GM18499 (cell line): Measurements from ENCODE around the gene TFPI.
"Not testable (repeated sequence)": the region's sequence is repeated elsewhere in the genome, so short reads cannot be mapped to it uniquely, and the experiment has no call there.

Experiments
- ATAC-seq: cut with Tn5 transposase; IDR thresholded peaks from one replicate; pipeline ENCODE4 v1.9.1; 2021; ENCODE audit warnings: moderate number of reproducible peaks; ENCODE audit not compliant: insufficient read depth, unreplicated experiment

TFPI gene

DNA sequence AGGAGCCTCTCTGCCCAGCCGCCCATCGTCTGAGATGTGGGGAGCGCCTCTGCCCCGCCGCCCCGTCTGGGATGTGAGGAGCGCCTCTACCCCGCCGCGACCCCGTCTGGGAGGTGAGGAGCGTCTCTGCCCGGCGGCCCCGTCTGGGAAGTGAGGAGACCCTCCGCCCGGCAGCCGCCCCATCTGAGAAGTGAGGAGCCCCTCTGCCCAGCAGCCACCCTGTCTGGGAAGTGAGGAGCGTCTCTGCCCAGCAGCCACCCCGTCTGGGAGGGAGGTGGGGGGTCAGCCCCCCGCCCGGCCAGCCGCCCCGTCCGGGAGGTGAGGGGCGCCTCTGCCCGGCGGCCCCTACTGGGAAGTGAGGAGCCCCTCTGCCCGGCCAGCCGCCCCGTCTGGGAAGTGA lies 2.3 kb upstream of the TFPI start:
- not testable (repeated sequence) for ATAC-seq

DNA sequence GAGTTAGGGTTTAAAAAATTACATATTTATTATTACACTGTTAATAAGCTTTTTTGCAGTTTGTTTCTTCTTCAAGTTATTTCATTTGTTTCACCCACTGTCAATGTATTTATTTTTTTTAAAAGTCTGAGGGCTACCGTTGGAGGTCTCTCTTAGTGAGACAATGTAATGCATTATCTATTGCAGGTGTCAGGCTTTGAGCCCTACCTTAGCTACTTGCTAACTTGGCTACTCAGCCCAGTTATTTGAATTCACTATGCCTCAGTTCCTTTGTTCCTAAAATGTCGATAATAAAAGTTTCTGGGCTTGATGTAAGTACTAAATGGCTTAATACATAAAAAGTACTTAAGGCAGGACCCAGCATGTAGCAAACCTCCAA lies 458 bp upstream of the TFPI start:
- no peak for ATAC-seq

GRCh38 chr2:187552828-187553681 lies 1.2 kb downstream of the TFPI start:
- no peak for ATAC-seq

DNA sequence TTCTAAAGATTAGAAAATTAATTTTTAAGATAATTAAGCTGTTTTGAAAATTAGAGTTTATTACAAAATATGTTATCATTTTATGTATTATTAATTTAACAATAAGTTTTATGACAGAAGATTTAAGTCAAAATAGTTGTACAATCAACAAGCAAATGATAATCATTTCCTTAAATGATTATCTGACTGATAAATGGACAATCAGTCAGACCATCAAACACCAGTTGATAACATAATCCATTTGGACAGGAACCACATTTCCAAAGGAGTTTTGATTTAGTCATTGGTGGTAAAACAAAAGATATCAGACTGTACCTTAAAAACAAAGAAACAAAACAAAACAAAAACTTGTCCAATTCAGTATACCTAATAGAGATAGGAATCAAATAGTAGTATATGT lies 1.9 kb downstream of the TFPI start:
- ATAC-seq = no peak

- no peak for ATAC-seq
Observed at GRCh38 chr2:187550857-187551256, 3.4 kb downstream of the TFPI start.

DNA sequence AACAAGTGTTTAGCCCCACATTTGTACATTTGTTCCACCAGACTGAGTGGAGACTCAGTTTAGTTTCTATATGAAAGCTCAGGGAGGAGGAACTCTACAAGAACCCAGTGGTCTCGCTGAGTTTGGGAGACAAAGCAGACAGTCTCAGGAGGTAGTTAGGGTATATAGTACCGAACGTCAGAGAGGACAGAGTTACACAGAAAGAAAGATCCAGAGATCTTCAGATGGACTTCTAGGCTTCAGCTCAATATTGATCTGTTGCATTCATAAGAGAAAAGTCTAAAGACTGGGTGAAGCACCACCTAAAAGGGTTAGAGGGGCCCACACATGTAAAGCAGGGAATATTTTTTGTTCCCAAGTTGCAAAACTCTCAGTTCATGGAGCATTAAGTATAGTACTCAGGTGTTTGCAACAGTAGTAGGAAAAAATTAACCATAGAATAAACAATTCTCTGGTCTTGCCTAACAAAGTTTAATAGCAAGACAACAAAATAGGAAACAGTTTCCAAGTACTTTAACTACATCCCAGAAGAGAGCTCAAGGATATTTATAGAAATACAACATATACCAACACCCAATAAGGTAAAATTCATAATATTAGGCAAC lies 4.2 kb downstream of the TFPI start:
- no peak for ATAC-seq

DNA sequence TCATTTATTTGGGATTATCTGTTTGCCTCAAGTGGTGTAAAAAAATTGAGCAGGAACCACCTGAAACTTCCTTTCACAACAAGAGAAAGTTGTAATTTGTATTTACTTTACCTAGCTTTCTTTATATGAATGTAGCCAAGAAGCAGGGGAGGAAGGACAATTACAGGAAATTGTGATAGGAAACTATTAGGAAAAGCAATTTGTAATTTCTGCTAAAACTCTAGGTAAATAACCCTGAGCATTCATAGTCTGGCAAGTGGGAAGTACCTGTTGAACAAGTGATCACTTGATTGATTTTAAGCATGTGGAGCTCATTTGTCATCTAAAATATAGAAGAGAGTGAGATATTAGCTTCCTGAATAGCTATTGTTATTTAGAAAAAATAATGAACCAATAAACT lies 5.0 kb downstream of the TFPI start:
- no peak for ATAC-seq

GRCh38 chr2:187548656-187549055 lies 5.6 kb downstream of the TFPI start:
- ATAC-seq = no peak

DNA sequence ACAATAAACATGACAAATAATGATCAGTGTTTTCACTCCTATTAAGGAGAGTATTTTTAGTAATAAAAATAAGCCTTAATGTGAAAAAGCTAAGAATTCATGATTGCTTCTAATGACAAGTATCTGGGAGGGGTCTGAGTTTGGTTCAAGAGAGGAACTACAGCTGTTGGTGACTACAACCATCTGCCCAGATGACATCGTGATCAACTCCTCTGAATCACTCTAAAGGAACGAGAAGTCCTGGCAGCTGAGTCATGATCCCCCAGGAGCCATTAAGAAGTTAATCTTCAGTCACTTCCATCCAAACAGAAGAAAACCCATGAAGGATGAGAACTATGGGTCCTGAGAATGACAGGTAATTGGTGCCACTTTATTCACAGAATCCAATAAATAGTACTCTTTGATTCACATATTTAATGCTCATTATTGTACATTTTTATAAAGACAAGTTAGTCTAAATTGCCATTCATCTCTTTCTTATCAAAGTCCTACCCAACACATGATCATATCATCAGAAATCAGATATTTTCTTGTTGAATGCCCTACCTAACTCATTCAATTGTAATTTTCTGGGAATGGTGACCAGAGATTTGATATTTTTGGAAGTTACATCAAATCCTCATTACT lies 6.8 kb downstream of the TFPI start:
- ATAC-seq = no peak

GRCh38 chr2:187546762-187547333 lies 7.4 kb downstream of the TFPI start:
- ATAC-seq = no peak

DNA sequence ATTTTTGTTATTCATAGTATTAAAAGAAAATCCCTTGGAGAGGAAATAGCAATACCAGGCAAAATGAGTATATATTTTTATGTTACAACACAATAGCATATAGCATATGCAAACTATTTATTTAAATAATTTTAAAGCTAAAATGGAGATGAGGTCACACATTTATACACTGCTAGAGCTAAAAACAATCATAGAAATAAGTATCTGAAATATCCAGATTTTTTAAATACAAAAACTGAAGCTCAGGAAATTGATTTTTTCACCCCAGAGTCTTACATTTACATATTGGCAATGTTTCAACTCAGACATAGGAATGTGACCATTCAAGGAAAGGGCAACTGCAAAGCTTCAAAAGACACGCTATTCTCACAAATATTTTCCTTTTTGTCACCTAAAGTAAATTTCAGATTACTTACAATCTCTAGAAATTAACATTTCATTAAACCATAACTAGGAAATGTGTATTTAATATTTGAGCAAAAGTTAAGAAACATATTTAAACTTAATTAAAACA lies 8.9 kb downstream of the TFPI start:
- no peak for ATAC-seq

DNA sequence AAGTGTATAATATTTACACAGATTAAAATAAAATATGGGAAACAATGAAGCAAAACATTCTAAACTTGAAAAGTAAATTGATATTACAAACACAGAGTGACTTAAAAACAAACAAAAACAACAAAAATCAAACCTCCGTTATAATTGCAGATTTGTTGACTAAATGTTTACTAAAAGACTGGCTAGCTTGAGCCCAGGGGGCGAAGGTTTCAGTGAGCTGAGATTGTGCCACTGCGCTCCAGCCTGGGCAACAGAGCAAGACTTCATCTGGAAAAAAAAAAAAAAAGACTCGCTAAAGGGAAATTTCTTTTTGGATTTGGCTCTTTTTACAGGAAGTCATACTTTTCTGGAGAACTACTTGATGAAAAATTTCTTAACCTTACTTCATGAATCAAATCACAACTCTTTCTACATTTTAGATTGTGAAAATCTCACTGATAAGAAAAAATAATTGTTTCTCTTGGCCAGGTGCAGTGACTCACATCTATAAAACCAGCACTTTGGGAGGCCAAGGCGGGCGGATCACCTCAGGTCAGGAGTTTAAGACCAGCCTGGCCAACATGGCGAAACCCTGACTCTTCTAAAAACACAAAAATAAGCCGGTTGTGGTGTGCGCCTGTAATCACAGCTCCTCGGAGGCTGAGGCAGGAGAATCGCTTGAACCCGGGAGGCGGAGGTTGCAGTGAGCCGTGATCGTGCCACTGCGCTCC lies 9.7 kb downstream of the TFPI start:
- ATAC-seq = no peak

GRCh38 chr2:187543488-187543887 lies 10.7 kb downstream of the TFPI start:
- no peak for ATAC-seq

GRCh38 chr2:187542123-187542522 lies 12.1 kb downstream of the TFPI start:
- ATAC-seq = no peak

DNA sequence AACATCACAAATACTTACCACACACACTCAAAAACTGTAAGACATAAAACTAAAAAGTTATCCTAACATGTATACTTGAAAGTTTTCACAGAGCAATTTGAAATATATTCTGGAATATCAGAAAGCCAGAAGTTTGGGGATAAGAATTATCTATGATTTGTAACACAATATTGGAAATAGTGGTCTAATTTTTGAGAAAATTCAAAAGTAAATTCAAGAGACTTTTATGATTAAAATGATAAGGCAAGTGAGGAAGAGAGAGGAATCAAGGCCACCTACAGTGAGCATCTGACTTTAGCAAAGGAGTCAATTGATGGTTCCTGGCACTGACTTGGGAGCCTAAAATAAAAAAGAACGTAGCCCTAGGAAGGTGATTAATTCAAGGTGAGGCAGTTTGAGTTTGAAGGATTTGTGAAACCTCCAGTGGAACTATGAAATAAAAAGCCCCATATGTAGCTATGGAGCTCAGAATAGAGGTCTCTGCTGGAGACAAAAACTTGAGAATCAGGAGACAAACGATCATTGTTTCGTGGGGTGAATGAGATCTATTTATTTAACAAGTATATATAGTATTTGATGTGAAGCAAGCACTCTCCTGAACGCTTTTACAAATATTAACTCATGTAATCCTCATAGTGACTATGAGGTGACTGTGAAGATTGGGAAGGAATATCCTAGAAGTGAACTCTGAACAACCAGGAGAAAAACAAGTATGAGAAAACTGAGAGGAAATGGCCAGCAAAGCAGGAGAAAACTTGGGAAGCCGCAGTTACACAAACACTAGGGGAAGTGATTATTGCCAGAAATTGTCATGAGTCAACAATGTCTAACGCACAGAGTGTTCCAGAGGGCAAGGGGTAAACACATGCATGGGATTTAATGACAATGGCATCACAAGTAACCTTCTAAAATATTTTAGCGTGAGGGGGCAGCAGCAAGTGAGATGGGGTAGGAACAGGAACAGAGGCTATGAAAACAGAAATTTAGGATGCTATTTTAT lies 12.8 kb downstream of the TFPI start:
- no peak for ATAC-seq

DNA sequence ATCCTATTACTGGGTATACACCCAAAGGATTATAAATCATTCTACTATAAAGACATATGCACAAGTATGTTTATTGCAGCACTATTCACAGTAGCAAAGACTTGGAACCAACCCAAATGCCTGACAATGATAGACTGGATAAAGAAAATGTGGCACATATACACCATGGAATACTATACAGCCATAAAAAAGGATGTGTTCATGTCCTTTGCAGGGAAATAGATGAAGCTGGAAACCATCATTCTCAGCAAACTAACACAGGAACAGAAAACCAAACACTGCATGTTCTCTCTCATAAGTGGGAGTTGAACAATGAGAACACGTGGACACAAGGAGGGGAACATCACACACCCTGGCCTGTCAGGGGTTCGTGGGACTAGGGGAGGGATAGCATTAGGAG lies 16.0 kb downstream of the TFPI start:
- not testable (repeated sequence) for ATAC-seq

DNA sequence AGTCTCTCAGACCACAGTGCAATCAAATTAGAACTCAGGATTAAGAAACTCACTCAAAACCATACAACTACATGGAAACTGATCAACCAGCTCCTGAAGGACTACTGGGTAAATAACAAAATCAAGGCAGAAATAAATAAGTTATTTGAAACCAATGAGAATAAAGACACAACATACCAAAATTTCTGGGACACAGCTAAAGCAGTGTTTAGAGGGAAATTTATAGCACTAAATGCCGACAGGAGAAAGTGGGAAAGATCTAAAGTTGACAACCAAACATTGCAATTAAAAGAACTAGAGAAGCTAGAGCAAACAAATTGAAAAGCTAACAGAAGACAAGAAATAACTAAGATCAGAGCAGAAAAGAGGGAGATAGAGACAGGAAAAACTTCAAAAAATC lies 18.9 kb downstream of the TFPI start:
- not testable (repeated sequence) for ATAC-seq

GRCh38 chr2:187532333-187533120 lies 21.7 kb downstream of the TFPI start:
- ATAC-seq = no peak
